ENCODE data around the gene SP2. TPM values are rescaled to one million over a fixed set of nuclear protein-coding genes. Genes with fewer than 3 reads are reported as not detected.

SP2 gene
- total RNA-seq, 2 experiments from 2014 or later: 24.6 to 25.6 TPM

DNA sequence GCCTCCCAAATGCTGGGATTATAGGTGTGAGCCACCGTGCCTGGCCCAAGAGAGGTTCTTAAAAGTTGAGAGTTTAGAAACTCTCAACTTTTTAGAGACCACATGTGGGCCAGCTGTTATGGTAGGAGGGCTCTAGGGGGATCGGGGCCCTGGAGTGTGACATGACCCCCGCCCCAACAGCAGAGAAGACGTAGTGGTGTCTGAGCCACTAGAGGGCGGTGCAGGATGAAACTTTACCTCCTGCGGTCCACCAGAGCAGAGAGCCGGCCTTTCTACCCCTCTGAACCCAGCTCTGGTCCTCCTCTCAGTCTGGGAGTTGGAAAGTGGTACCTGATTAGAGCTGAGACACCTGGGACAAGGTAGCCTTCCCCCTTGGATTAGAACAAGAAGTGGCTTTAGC lies 82.3 kb downstream of the SP2 start:
- peaks cover 68% of the 10 kb centered on the region for H3K36me3 Mint-ChIP-seq (ENCODE audit: low read depth)
- no peak overlapping the region for H3K4me3 Mint-ChIP-seq
- CTCF ChIA-PET: interaction anchor here (0.6 to 7.1 kb wide), 17 partner anchors 8 to 284 kb away, joined by 3 to 185 read pairs (median 4); partner anchors contain the start of gene CDK5RAP3
- peaks cover 18% of the 10 kb centered on the region for H3K4me1 Mint-ChIP-seq
- POLR2A ChIA-PET: interaction anchor here (1.3 to 1.7 kb wide), 2 partner anchors 39 to 83 kb away, joined by 5 read pairs; no protein-coding TSS in a partner anchor
- DNase-seq: peak; percentile 61
- no peaks in the 10 kb centered on the region for H3K27me3 Mint-ChIP-seq
- H3K9me3 Mint-ChIP-seq: no peaks in the 10 kb centered on the region
- H3K27ac Mint-ChIP-seq: no peak overlapping the region

Other genes with a start within 250 kb of the SP2 start
- gene KPNB1, start 246.3 kb upstream of the SP2 start, total RNA-seq: 100 to 1,000 TPM; 329 to 334 TPM
- 1 to 10 TPM; 7.0 TPM for gene TBKBP1, start 202.1 kb upstream of the SP2 start, total RNA-seq
- gene TBX21, start 163.0 kb upstream of the SP2 start, total RNA-seq: 10 to 100 TPM; 58.3 to 61.1 TPM
- gene OSBPL7, start 74.4 kb upstream of the SP2 start, total RNA-seq: 10 to 100 TPM; 33.2 to 36.1 TPM
- gene MRPL10, start 64.7 kb upstream of the SP2 start, total RNA-seq: 10 to 100 TPM; 91.5 to 95.7 TPM
- under 1 TPM; 0.45 to 0.53 TPM for gene LRRC46, start 64.6 kb upstream of the SP2 start, total RNA-seq
- gene SCRN2, start 55.0 kb upstream of the SP2 start, total RNA-seq: 10 to 100 TPM; 29.1 to 29.8 TPM
- gene SP6, start 45.1 kb upstream of the SP2 start, total RNA-seq: under 1 TPM; 0.10 to 0.15 TPM
- gene PNPO, start 45.3 kb downstream of the SP2 start, total RNA-seq: 10 to 100 TPM; 24.6 to 25.1 TPM
- not detected for gene PRR15L, start 61.6 kb downstream of the SP2 start, total RNA-seq
- 100 to 1,000 TPM; 194 to 205 TPM for gene CDK5RAP3, start 74.9 kb downstream of the SP2 start, total RNA-seq
- 10 to 100 TPM in 1 of 2 experiments, 1 to 10 TPM in 1; 7.4 to 11.5 TPM for gene COPZ2, start 141.6 kb downstream of the SP2 start, total RNA-seq
- gene NFE2L1, start 152.1 kb downstream of the SP2 start, total RNA-seq: 10 to 100 TPM; 69.4 to 70.2 TPM
- 10 to 100 TPM; 48.3 to 50.8 TPM for gene CBX1, start 205.2 kb downstream of the SP2 start, total RNA-seq
- 10 to 100 TPM; 22.6 to 22.8 TPM for gene SNX11, start 211.5 kb downstream of the SP2 start, total RNA-seq